Panc1 (cell line): ENCODE data around the gene C5orf34. TPM values are rescaled to one million over a fixed set of nuclear protein-coding genes. Genes with fewer than 3 reads are reported as not detected.

Experiments
- ATAC-seq: fragments of 200-7000 bp; cut with Tn5 transposase; 2 replicates; pipeline ENCODE4 v1.9.1; 2020; ENCODE audit warnings: mild to moderate bottlenecking, moderate library complexity
- BruUV-seq: library from RNA; stranded (reverse); fragments of 400-500 nt; replicated peaks from 2 replicates; lab custom pipeline; 2021; lab: Mats Ljungman, UMichigan
- CTCF ChIA-PET: fragments of 300-600 bp; sonication (Branson Sonifier 250); formaldehyde crosslinking; loops from one replicate; lab custom pipeline; 2022; ENCODE audit warnings: antibody characterized with exemption; lab: Charles Lee
- POLR2A ChIA-PET: fragments of 300-600 bp; sonication (Branson Sonifier 250); formaldehyde crosslinking; loops from one replicate; lab custom pipeline; 2022; ENCODE audit warnings: antibody characterized with exemption; lab: Charles Lee
- DNase-seq: peaks from one replicate; pipeline ENCODE4 v3.0.0-alpha.2; 2010; ENCODE audit warnings: low read depth, low spot score
- H3K27ac ChIP-seq: 2 replicates; pipeline ENCODE4 v1.5.1; 2011; ENCODE audit warnings: mild to moderate bottlenecking, low read length, inconsistent platforms
- H3K27me3 ChIP-seq: fragments of 200-500 bp; sonication (Bioruptor generic); 2 replicates; pipeline ENCODE4 v1.6.0; 2014; ENCODE audit warnings: low read length, inconsistent platforms; ENCODE audit not compliant: control insufficient read depth, insufficient read depth
- H3K36me3 ChIP-seq: fragments of 200-500 bp; sonication (Bioruptor generic); 2 replicates; pipeline ENCODE4 v1.5.1; 2014; ENCODE audit warnings: inconsistent platforms, mild to moderate bottlenecking, low read length, moderate library complexity; ENCODE audit not compliant: control insufficient read depth, insufficient read depth
- H3K4me1 ChIP-seq: 2 replicates; pipeline ENCODE4 v1.5.1; 2011; ENCODE audit warnings: inconsistent platforms, mild to moderate bottlenecking, low read length, moderate library complexity; ENCODE audit not compliant: control insufficient read depth, insufficient read depth
- H3K4me3 ChIP-seq, 2 experiments: 2 replicates each; pipeline ENCODE4 v1.5.1; 2011 to 2012; ENCODE audit warnings: low read depth in 2 of 2, low read length in 2 of 2, mild to moderate bottlenecking in 2 of 2, inconsistent platforms in 1 of 2, moderate library complexity in 1 of 2
- H3K9me3 ChIP-seq: fragments of 200-500 bp; sonication (Bioruptor generic); 2 replicates; pipeline ENCODE4 v1.5.1; 2014; ENCODE audit warnings: low read depth, mild to moderate bottlenecking, inconsistent platforms, low read length, moderate library complexity; ENCODE audit not compliant: control insufficient read depth, insufficient read depth
- CTCF ChIP-seq: fragments of 450-650 bp; IDR thresholded peaks from 2 replicates; pipeline ENCODE4 v1.5.1; 2017; ENCODE audit warnings: mild to moderate bottlenecking
- POLR2AphosphoS5 ChIP-seq: IDR thresholded peaks from 2 replicates; pipeline ENCODE4 v1.6.1; 2012; ENCODE audit warnings: mild to moderate bottlenecking, low read depth, low read length, moderate library complexity
- REST ChIP-seq, 2 experiments: IDR thresholded peaks; 2 replicates each; pipeline ENCODE4 v1.6.1; 2011 to 2012; ENCODE audit warnings: low read depth in 2 of 2, control low read depth in 1 of 2, low read length in 1 of 2, mild to moderate bottlenecking in 1 of 2, moderate library complexity in 1 of 2; ENCODE audit not compliant: insufficient read depth in 1 of 2
- SIN3A ChIP-seq: IDR thresholded peaks from 2 replicates; pipeline ENCODE4 v1.6.1; 2012; ENCODE audit warnings: low read depth, mild to moderate bottlenecking, low read length, moderate library complexity, borderline replicate concordance; ENCODE audit not compliant: insufficient read depth
- TCF7L2 ChIP-seq: IDR thresholded peaks from 2 replicates; pipeline ENCODE4 v1.6.1; 2011; ENCODE audit warnings: mild to moderate bottlenecking, low read depth, low read length, inconsistent platforms
- in situ Hi-C: cut with HindIII; loops from 2 replicates; pipeline ENCODE4 v1.10.0; 2016; ENCODE audit warnings: low sequenced_read_pairs, low pct_unique_long_range_greater_than_20kb
- intact Hi-C: fragments of 100-400 bp; cut with micrococcal nuclease; formaldehyde crosslinking; loops from one replicate; pipeline ENCODE4 v1.10.0; 2022; ENCODE audit not compliant: unreplicated experiment
- total RNA-seq: library from RNA; stranded (reverse); gene quantifications from one replicate; pipeline ENCODE4 v1.2.1, GENCODE V29; 2021; ENCODE audit not compliant: unreplicated experiment

Gene C5orf34
- total RNA-seq, 1 experiment from 2014 or later = 6.3 TPM

DNA sequence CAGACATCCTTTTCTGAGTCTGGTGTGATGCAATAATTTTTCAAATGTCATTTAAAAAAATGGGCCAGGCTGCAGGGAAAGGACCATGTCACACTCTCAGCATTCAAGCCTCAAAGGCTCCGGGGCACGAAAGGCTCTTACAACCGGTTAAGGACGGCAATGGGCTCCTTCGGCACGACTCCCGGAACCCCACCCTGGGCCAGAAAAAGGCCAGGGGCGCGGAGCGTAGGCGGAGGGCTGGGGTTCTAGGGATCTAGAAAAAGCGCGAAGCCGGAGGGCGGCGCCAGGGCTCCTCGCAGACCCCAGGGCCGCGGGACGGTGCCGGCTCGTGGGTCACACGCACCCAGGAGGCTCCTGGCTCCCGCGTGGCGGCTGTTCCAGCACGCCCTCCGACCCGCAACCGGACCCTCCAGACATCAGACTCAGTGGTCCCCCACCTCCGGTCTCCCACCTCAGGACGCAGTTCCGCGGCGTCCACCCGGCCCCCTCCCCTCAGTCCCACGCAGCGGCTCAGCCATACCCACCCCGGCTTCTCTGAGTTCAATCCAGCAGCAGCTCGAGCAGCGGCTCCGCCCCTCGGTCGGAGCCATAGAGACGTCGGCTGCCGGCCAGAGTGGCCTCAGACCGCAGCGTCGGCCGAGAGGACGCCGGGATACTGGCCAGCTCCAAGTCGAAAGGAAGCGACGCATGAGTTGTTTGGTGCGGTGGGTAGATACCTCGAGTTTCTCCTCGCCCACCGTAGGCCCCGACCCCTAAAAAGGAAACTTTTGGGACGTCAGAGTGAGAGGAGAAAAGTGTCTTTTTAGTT, 31.4 kb downstream of the C5orf34 start, which contains the start of gene TMEM267:
Gene TMEM267 (minus strand): TSS at position 568 of the 808 bp plus-strand sequence. CDS start 29,896 bp downstream, outside the sequence.
- ATAC-seq (peak; percentile 98), DNase-seq (peak; percentile 88)
- in situ Hi-C loops (no loop called here), intact Hi-C loops (loop anchor here (5.0 kb wide), 1 partner anchor 81 kb away; no protein-coding TSS in a partner anchor)
- Histone ChIP-seq H3K27me3 (no peaks in the 10 kb centered on the region), H3K4me3 (peak within 1 kb of the TSS; percentile 94 to 95), H3K9me3 (no peaks in the 10 kb centered on the region), H3K4me1 (peaks cover 9% of the 10 kb centered on the region), H3K36me3 (peaks cover 7% of the 10 kb centered on the region), H3K27ac (peak within 1 kb of the TSS; percentile 96)
- TF ChIP-seq SIN3A (peak; percentile 73; the same call in 1 of the 2 replicates), POLR2AphosphoS5 (peak; percentile 93), REST (IDR thresholded peaks at IDR 0.05; ENCODE audit: insufficient read depth in 1 of 2, low read depth in 2 of 2, low read length in 1 of 2) (no peak), TCF7L2 (0 out of 2 replicates have a peak, but pooled peaks have one; percentile 30)
- POLR2A ChIA-PET = interaction anchor here (0.6 to 1.3 kb wide), 13 partner anchors 8 to 394 kb away, joined by 3 to 14 read pairs (median 5); partner anchors contain the start of genes C5orf34 and NNT
- no TSS peak for BruUV-seq
- CTCF ChIA-PET = interaction anchor here (0.9 to 1.9 kb wide), 9 partner anchors 31 to 575 kb away, joined by 3 to 14 read pairs (median 5); partner anchors contain the start of gene C5orf34

- POLR2A ChIA-PET = no interaction called here
- CTCF ChIA-PET = no interaction called here
- in situ Hi-C loops (no loop called here), intact Hi-C loops (loop anchor here (5.0 kb wide), 1 partner anchor 80 kb away; no protein-coding TSS in a partner anchor)
- Histone ChIP-seq H3K4me1 (peaks cover 9% of the 10 kb centered on the region), H3K27ac (peak overlapping the region; percentile 96), H3K4me3 (peak overlapping the region; percentile 94 to 95), H3K27me3 (no peaks in the 10 kb centered on the region), H3K9me3 (no peaks in the 10 kb centered on the region), H3K36me3 (peaks cover 7% of the 10 kb centered on the region)
- BruUV-seq = TSS peak; percentile 76
- TF ChIP-seq SIN3A = no peak
- no peak for TF ChIP-seq REST (IDR thresholded peaks at IDR 0.05; ENCODE audit: insufficient read depth in 1 of 2, low read depth in 2 of 2, low read length in 1 of 2)
- no peak for TF ChIP-seq POLR2AphosphoS5
- TF ChIP-seq CTCF = no peak
- no peak for TF ChIP-seq TCF7L2
- ATAC-seq = no peak
- no peak for DNase-seq
Observed at GRCh38 chr5:43482490-43483297, 32.3 kb downstream of the C5orf34 start.
